Activated T-cell treated with anti-CD3 and anti-CD28 coated beads for 1 hour (primary cell): ENCODE data around the gene SEPTIN3.

Experiments used
- DNase-seq: peaks from one replicate; pipeline ENCODE4 v3.0.0-alpha.2; 2020; ENCODE audit warnings: low read depth

The SEPTIN3 gene

DNA sequence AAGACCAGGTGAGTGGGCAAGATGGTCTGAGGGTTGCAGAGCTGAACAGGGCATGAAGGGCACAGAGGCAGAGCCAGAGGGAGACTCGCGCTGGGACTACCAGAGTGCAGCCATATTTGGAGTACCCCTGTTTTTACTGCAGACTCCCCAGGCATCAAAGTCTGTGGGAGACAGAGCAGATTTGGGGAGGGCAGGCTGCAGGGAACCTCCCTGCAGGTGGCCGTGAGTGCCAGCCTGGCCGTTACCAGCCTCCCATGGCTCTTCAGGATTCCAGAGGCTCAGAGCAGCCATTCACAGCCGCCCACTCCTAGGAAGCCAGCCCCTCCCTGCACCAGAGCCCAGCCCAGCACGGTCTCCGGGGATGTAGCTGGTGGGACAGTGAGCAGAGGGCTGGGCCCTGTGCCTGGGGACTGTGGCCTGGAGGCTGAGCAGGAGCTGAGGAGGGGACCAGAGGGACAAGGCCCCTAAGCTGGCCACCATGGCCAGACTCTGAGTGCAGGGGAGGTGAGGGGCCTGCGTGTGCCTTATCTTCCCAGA lies at the start of gene SEPTIN3:
Gene SEPTIN3 (plus strand): TSS at position 334 of the 537 bp plus-strand sequence. CDS start 2,050 bp downstream, outside the sequence.
- DNase-seq, result no peak

- DNase-seq, result no peak
Observed at GRCh38 chr22:41920271-41920976, 48.8 kb upstream of the SEPTIN3 start.

DNA sequence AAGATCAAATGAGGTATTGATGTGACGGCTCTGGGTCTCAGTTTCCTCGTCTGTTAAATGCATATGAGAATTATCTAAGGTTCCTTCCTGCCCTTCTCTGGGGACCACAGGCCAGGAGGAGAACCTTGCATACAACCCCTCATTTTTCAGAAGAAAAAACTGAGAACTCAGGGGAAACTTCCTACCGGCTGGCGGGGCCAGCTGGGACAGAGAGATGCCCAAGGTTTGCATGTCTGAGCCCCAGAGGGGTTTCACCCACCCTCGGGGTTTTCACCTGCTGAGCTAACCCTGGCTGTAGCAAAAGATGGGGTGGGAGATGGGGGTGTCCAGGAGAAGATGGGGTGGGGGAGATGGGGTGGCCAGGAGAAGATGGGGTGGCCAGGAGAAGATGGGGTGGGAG lies 46.9 kb upstream of the SEPTIN3 start:
- DNase-seq, result no peak

- no peak for DNase-seq
Observed at GRCh38 chr22:41922940-41923594, 46.2 kb upstream of the SEPTIN3 start.

- no peak for DNase-seq
Observed at GRCh38 chr22:41923595-41924276, 45.5 kb upstream of the SEPTIN3 start.

DNA sequence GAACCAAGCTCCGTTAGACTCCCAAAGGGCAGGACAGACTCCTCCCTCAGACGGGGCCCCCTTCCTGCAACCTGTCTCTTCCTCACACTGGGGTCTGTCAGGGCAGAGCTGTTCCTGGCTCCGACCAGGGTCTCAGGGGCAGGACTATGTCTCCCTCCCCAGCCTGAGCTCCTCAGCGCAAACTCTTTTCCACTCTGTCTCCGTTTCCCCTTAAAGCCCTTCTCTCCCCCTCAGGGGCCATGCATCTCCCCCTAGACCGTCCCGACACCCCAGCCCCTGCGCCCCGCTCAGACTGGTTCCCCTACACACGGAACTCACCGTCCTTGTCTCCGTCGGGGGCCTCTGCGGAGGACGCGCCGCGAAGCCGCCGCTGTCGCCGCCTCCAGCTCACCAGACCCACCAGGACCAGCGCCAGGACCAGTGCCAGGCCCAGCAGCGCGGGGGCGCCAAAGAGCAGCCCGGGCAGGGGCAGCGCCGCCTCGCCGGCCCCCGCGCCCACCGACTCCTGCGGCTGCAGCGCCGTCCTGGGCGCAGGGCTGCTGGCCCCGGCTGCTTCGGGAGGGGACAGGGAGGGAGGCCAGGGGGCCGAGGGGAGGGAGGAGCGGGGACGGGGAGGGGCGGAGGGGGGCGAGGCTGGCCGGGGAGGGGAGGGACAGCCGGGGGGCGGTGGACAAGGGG lies 43.3 kb upstream of the SEPTIN3 start:
- DNase-seq, result peak; percentile 72

GRCh38 chr22:41927813-41928212 lies 41.4 kb upstream of the SEPTIN3 start:
- no peak for DNase-seq

GRCh38 chr22:41928593-41929417 lies 40.4 kb upstream of the SEPTIN3 start:
- no peak for DNase-seq

DNA sequence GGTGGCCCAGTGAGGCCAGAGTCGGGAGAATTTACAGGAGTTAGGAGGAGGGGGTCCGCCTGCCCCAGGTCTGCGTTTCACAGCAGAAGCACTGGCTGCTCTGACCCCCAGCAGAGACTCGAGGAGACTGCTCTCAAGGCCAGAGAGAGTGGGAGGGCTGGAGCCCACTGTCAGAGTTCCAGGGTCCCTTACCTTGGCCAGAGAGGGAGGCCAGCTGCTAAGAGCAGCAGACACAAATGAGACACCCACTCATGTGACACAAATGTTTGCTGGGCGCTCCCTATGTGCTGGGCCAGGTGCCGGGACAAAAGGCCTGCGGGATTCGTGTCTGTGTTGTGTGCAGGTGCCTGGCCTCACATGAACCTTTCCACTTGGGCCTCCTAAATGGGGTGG lies 39.8 kb upstream of the SEPTIN3 start:
- DNase-seq, result no peak

- DNase-seq, result no peak
Observed at GRCh38 chr22:41931701-41932269, 37.5 kb upstream of the SEPTIN3 start.

GRCh38 chr22:41932353-41932752 lies 36.9 kb upstream of the SEPTIN3 start:
- no peak for DNase-seq

DNA sequence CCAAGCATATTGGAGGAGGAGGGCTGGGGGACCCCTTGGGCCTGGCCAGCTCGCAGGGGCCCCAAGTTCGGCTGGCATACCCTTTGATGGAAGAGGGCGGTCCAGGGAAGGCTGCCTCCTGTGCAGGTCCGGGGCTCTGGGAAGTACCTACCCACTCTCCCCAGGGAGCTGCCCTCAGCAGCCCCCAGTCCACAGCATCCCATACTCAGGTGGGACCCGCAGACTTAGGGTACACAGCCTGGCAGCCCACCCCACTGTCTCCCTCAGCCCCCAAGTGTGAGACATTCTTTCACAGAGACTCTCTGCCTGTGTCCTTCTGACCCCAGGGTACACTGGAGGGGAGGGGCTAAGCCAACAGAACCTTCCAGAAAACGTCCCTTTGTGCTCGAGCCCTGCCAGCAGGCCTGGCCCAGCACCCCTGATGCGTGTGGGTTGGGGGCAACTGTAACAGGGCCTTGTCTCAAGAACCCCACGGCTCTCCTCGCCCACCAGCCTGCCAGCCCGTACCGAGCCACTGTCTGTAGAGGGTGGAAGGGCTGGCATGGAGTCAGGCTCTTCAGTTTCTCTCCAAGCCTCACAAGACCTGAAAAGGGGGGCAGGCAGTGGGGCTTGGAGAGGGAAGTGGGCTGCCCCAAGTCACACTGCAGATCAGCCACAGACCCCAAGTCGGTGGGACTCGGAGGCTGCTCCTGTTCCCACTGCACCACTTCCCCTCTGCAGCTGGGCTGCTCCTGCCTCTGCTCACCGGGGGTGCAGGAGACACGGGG lies 35.6 kb upstream of the SEPTIN3 start:
- DNase-seq, result no peak

GRCh38 chr22:41934284-41935014 lies 34.8 kb upstream of the SEPTIN3 start:
- no peak for DNase-seq

DNA sequence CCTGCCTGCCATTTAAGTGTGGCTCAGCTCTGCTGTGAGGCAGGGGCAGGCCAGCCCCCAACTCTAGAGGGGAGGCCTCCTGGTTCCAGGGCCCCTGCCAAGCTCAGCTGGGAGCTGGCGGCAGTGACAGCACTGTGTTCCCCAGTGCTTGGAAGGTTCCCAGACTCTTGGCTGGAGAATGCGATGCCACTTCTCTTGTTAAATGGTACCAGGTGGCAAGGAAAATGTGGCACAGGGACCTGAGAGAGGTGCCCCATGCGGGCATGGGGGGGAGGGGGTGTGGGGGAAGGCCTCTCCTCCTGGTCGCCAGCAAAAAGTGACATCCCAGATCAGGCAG lies 34.3 kb upstream of the SEPTIN3 start:
- no peak for DNase-seq

- no peak for DNase-seq
Observed at GRCh38 chr22:41935509-41935908, 33.7 kb upstream of the SEPTIN3 start.

DNA sequence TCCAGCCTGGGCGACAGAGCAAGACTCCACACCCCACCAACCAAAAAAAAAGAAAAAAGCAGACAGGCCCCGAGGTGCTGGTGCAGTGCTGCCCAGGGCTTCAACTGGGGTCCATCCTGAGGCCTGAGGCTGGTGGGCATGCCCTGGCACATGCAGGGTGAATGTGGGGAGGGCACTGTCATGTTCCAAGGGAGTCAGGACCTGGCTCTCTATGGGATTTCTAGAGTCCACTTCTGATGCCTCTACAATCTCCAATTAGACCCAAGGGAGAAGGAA lies 32.4 kb upstream of the SEPTIN3 start:
- DNase-seq, result no peak

DNA sequence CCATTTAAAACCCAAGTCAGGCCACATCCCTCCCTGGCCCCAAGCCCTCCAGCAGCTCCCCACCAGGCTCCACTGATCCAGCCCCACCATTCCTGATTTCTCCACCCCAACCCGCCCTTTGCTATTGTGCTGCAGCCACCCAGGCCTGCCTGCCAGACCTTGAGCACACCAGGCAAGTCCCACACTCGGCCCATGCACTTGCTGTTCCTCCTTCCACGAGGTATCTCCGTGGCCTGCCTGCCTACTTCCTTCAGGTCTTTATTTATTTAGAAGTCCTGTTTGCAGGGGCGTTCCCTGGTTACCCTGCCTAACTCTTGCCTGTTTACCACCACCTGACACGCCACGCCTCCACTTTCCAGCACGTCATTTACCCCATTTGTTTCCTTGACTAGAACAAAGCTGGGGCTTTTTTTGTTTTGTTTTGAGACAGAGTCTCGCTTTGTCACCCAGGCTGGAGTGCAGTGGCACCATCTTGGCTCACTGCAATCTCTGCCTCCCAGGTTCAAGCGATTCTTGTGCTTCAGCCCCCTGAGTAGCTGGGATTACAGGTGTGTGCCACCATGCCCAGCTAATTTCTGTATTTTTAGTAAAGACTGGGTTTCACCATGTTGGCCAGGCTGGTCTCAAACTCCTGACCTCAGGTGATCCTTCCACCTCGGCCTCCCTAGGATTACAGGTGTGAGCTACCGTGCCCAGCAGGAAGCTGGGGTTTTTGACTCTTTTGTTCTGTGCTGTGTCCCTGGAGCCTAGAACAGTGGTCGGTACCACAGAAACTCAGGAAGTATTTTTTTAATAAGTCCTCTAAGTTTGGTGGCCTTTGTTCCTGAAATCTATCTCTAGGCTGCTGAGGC lies 29.0 kb upstream of the SEPTIN3 start:
- DNase-seq, result peak; percentile 88

DNA sequence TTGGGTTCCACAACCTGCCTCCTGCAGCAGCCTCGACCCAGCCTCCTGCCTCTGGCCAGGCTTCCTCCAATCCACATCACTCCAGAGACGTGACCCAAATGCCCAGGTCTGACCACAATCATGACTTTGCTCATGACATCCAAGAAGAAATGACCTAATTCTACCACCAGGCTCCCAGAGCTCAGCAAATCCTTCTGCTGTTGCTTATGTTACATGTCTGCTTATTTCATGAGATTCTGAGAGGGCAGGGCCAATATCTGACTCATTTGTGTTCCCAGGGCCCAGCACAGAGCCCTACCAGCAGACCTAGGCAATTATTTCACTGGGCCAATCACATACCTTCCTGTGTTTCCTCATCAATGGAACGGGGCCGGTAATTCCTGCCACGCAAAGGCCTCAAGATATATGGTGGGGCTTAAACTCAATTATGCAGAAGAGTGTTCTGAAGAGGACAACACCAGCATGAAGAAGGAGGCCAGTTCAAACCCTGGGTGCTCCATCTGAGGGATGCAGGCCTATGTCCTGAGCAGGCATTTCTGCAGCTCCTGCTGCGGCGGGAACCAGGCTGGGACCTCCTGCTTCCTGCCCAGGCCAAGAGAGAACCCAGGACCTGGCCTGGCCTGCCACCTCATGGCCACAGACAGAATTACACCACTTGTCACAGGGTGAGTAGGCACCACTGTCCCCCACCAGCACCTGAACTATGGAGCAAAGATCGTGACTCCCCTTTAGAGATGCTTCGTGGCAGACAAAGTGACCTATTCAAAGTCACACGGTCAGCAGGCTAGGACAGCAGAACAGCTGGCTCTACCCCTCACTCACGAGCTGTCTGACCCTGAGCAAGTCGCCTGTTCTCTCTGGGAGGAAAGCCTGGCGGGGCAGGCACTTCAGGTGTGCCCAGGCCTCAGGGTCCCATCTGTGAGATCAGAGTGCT lies 28.1 kb upstream of the SEPTIN3 start:
- peak; percentile 76 for DNase-seq
